Endometrial microvascular endothelial cells (primary cell): Measurements from ENCODE around the gene XRCC1. TPM values are rescaled to one million over a fixed set of nuclear protein-coding genes. Genes with fewer than 3 reads are reported as not detected.

Experiments
- in situ Hi-C: cut with HindIII; loops from 2 replicates; pipeline ENCODE4 v1.10.0; 2017; ENCODE audit warnings: low sequenced_read_pairs, low pct_unique_long_range_greater_than_20kb; ENCODE audit errors: inconsistent ontology term
- total RNA-seq: library from RNA; depleted of rRNA; stranded (reverse); fragments of >200 nt; gene quantifications from one replicate; pipeline ENCODE4 v1.2.3, GENCODE V29; 2015; ENCODE audit errors: inconsistent ontology term

The XRCC1 gene
- total RNA-seq: 51.9 TPM

GRCh38 chr19:43575156-43575950 lies at the start of gene XRCC1, which contains the start of gene PINLYP:
Gene XRCC1 (minus strand): TSS chr19:43575527. CDS start chr19:43575458, 69 bp downstream.
Gene PINLYP (plus strand): TSS chr19:43575801. CDS start chr19:43577192, 1,391 bp downstream.
- in situ Hi-C loops: no loop called here

- in situ Hi-C loops: no loop called here
These were observed 49.6 kb upstream of the XRCC1 start for GRCh38 chr19:43624933-43625332.

- in situ Hi-C loops: no loop called here
These were observed 48.8 kb upstream of the XRCC1 start for GRCh38 chr19:43623889-43624670.

- in situ Hi-C loops: no loop called here
These were observed 47.6 kb upstream of the XRCC1 start for GRCh38 chr19:43622956-43623355.

GRCh38 chr19:43622070-43622469 lies 46.7 kb upstream of the XRCC1 start:
- in situ Hi-C loops: no loop called here

- in situ Hi-C loops: no loop called here
These were observed 45.0 kb upstream of the XRCC1 start for GRCh38 chr19:43620061-43621001.

- in situ Hi-C loops: no loop called here
These were observed 44.1 kb upstream of the XRCC1 start, which contains the start of gene ZNF428 for GRCh38 chr19:43619262-43620060. Gene ZNF428 (minus strand): TSS chr19:43619629. CDS start chr19:43614304, 5,325 bp downstream.

- in situ Hi-C loops: no loop called here
These were observed 43.6 kb upstream of the XRCC1 start for GRCh38 chr19:43618921-43619261.

- in situ Hi-C loops: no loop called here
These were observed 41.6 kb upstream of the XRCC1 start for GRCh38 chr19:43616954-43617353.

GRCh38 chr19:43616306-43616705 lies 41.0 kb upstream of the XRCC1 start:
- in situ Hi-C loops: no loop called here

GRCh38 chr19:43612374-43612773 lies 37.0 kb upstream of the XRCC1 start:
- in situ Hi-C loops: no loop called here

GRCh38 chr19:43611788-43612187 lies 36.5 kb upstream of the XRCC1 start, which contains the start of gene SRRM5:
Gene SRRM5 (plus strand): TSS chr19:43612088. CDS start chr19:43612122, 34 bp downstream.
- in situ Hi-C loops: no loop called here

- in situ Hi-C loops: no loop called here
These were observed 35.2 kb upstream of the XRCC1 start for GRCh38 chr19:43610493-43610892.

GRCh38 chr19:43609872-43610271 lies 34.5 kb upstream of the XRCC1 start:
- in situ Hi-C loops: no loop called here

- in situ Hi-C loops: no loop called here
These were observed 32.2 kb upstream of the XRCC1 start for GRCh38 chr19:43607238-43608205.

- in situ Hi-C loops: no loop called here
These were observed 31.4 kb upstream of the XRCC1 start for GRCh38 chr19:43606569-43607229.
